Smooth muscle cell (in vitro differentiated cells): ENCODE measurements around the gene MMP2. TPM values are rescaled to one million over a fixed set of nuclear protein-coding genes. Genes with fewer than 3 reads are reported as not detected.

ENCODE experiments used
- DNase-seq: peaks from one replicate; lab custom pipeline; 2025; ENCODE audit not compliant: unreplicated experiment; lab: John Stamatoyannopoulos, UW
- H2AFZ ChIP-seq: fragments of 200-600 bp; sonication (generic); 2 replicates; pipeline ENCODE4 v1.6.0; 2016; ENCODE audit warnings: antibody characterized with exemption, low read depth, mild to moderate bottlenecking
- H3F3A ChIP-seq: fragments of 200-600 bp; sonication (generic); 2 replicates; pipeline ENCODE4 v1.6.0; 2017; ENCODE audit warnings: antibody characterized with exemption, low read depth
- H3K27ac ChIP-seq: fragments of 200-600 bp; sonication (generic); 2 replicates; pipeline ENCODE4 v1.5.1; 2016; ENCODE audit warnings: low read depth, mild to moderate bottlenecking
- H3K27me3 ChIP-seq: fragments of 200-600 bp; sonication (generic); 2 replicates; pipeline ENCODE4 v1.6.1; 2016; ENCODE audit warnings: low read depth, mild to moderate bottlenecking
- H3K36me3 ChIP-seq: fragments of 200-600 bp; sonication (generic); 2 replicates; pipeline ENCODE4 v1.5.1; 2016; ENCODE audit warnings: low read depth
- H3K4me1 ChIP-seq: fragments of 200-600 bp; sonication (generic); 2 replicates; pipeline ENCODE4 v1.5.1; 2016; ENCODE audit warnings: low read depth
- H3K4me2 ChIP-seq: fragments of 200-600 bp; sonication (generic); 2 replicates; pipeline ENCODE4 v1.6.0; 2016; ENCODE audit warnings: mild to moderate bottlenecking
- H3K4me3 ChIP-seq: fragments of 200-600 bp; sonication (generic); 2 replicates; pipeline ENCODE4 v1.5.1; 2016; ENCODE audit warnings: mild to moderate bottlenecking
- H3K79me2 ChIP-seq: fragments of 200-600 bp; sonication (generic); 2 replicates; pipeline ENCODE4 v1.6.0; 2016; ENCODE audit warnings: low read depth, mild to moderate bottlenecking
- H3K9ac ChIP-seq: fragments of 200-600 bp; sonication (generic); 2 replicates; pipeline ENCODE4 v1.6.0; 2016; ENCODE audit warnings: low read depth
- H3K9me3 ChIP-seq: fragments of 200-600 bp; sonication (generic); replicated peaks from 2 replicates; pipeline ENCODE4 v1.5.1; 2016; ENCODE audit warnings: low read depth
- H4K20me1 ChIP-seq: fragments of 200-600 bp; sonication (generic); 2 replicates; pipeline ENCODE4 v1.6.0; 2016; ENCODE audit warnings: low read depth
- CTCF ChIP-seq: fragments of 200-600 bp; sonication (generic); IDR thresholded peaks from 2 replicates; pipeline ENCODE4 v1.5.1; 2017; ENCODE audit warnings: borderline replicate concordance, mild to moderate bottlenecking, antibody characterized with exemption; ENCODE audit not compliant: insufficient read depth, poor library complexity, severe bottlenecking
- WGBS: methylation state at CpG from one replicate; pipeline ENCODE4 v1.1.7; 2016; ENCODE audit warnings: low lambda C conversion rate; 5-methylcytosine and 5-hydroxymethylcytosine counted together
- polyA plus RNA-seq: library from polyadenylated mRNA; unstranded; fragments of >200 nt; fragmentation: Nextera tagmentation; extraction: Ambion mirVana; gene quantifications from 2 replicates; pipeline ENCODE4 v1.2.1, GENCODE V29; 2016
- total RNA-seq: library from RNA; depleted of rRNA; stranded (reverse); fragments of >200 nt; gene quantifications from 2 replicates; pipeline ENCODE4 v1.2.3, GENCODE V29; 2014

MMP2 gene
- total and polyA plus RNA-seq, 2 experiments from 2014 or later, result 431 to 746 TPM

- H3K4me2 ChIP-seq, result no peak overlapping the region
Observed at GRCh38 chr16:55489119-55489955, 10.3 kb downstream of the MMP2 start.

GRCh38 chr16:55489956-55490265 is 10.9 kb downstream of the MMP2 start:
- Histone ChIP-seq H3K27me3 (no peaks in the 10 kb centered on the region), H3K9ac (no peak overlapping the region), H3K4me2 (no peak overlapping the region), H3K9me3 (no peaks in the 10 kb centered on the region), H3K4me3 (no peak overlapping the region), H4K20me1 (no peaks in the 10 kb centered on the region), H3K27ac (no peak overlapping the region), H3K79me2 (peaks cover 3% of the 10 kb centered on the region), H3F3A (peaks cover 14% of the 10 kb centered on the region), H3K4me1 (no peaks in the 10 kb centered on the region), H3K36me3 (no peaks in the 10 kb centered on the region), H2AFZ (no peak overlapping the region)
- 96% methylated on average over 2 of the region's 2 CpGs for WGBS
- TF ChIP-seq CTCF, result no peak
- no peak for DNase-seq

More at GRCh38 chr16:55489119-55489955, 10.3 kb downstream of the MMP2 start:
- WGBS, result 99% methylated on average over 14 of the region's 14 CpGs
- Histone ChIP-seq H3K27me3 (no peaks in the 10 kb centered on the region), H3K4me3 (no peak overlapping the region), H3K4me1 (no peaks in the 10 kb centered on the region), H4K20me1 (no peaks in the 10 kb centered on the region), H3F3A (peaks cover 11% of the 10 kb centered on the region), H3K9me3 (no peaks in the 10 kb centered on the region), H2AFZ (no peak overlapping the region), H3K27ac (no peak overlapping the region), H3K36me3 (no peaks in the 10 kb centered on the region), H3K79me2 (peaks cover 9% of the 10 kb centered on the region), H3K9ac (no peak overlapping the region)
- DNase-seq, result no peak
- no peak for TF ChIP-seq CTCF

GRCh38 chr16:55490301-55490700 is 11.3 kb downstream of the MMP2 start:
- TF ChIP-seq CTCF, result no peak
- H3K79me2 ChIP-seq, result peaks cover 3% of the 10 kb centered on the region
- H3K9me3 ChIP-seq, result no peaks in the 10 kb centered on the region

GRCh38 chr16:55491691-55492090 is 12.7 kb downstream of the MMP2 start:
- Histone ChIP-seq H3K9ac (no peak overlapping the region), H3K4me3 (no peak overlapping the region), H3F3A (peaks cover 25% of the 10 kb centered on the region), H3K79me2 (no peaks in the 10 kb centered on the region), H3K9me3 (no peaks in the 10 kb centered on the region), H4K20me1 (no peaks in the 10 kb centered on the region), H3K4me2 (no peak overlapping the region), H3K4me1 (no peaks in the 10 kb centered on the region), H2AFZ (no peak overlapping the region), H3K27ac (no peak overlapping the region), H3K27me3 (no peaks in the 10 kb centered on the region), H3K36me3 (no peaks in the 10 kb centered on the region)
- no peak for TF ChIP-seq CTCF
- WGBS, result 86% methylated on average over 7 of the region's 7 CpGs
- DNase-seq, result no peak

More at GRCh38 chr16:55490301-55490700, 11.3 kb downstream of the MMP2 start:
- no peak for DNase-seq
- Histone ChIP-seq H4K20me1 (no peaks in the 10 kb centered on the region), H3K27me3 (no peaks in the 10 kb centered on the region), H3F3A (peaks cover 14% of the 10 kb centered on the region), H3K4me2 (no peak overlapping the region), H3K27ac (no peak overlapping the region), H3K4me3 (no peak overlapping the region), H3K36me3 (no peaks in the 10 kb centered on the region), H3K4me1 (no peaks in the 10 kb centered on the region), H2AFZ (no peak overlapping the region), H3K9ac (no peak overlapping the region)
- WGBS, result 93% methylated on average over 2 of the region's 2 CpGs
